Sigmoid colon (tissue), 7 donors: ENCODE measurements around the gene MYO5B. TPM values are rescaled to one million over a fixed set of nuclear protein-coding genes. Genes with fewer than 3 reads are reported as not detected.
A peak's percentile ranks its signal among the peaks of the same experiment; 100 is the strongest.

Source experiments
- DNase-seq: peaks from one replicate; pipeline ENCODE4 v3.0.0-alpha.2; 2019
- H3K27ac ChIP-seq, 4 donors: fragments of 200-600 bp; sonication (generic); one replicate each; pipeline ENCODE4 v1.5.1; 2016 to 2019; ENCODE audit warnings: mild to moderate bottlenecking in 1 of 4
- H3K27me3 ChIP-seq, 3 donors: fragments of 200-600 bp; sonication (generic); one replicate each; pipeline ENCODE4 v1.5.1; 2019; ENCODE audit warnings: mild to moderate bottlenecking in 1 of 3
- H3K36me3 ChIP-seq, 4 donors: fragments of 200-600 bp; sonication (generic); one replicate each; pipeline ENCODE4 v1.5.1; 2016 to 2019
- H3K4me1 ChIP-seq, 4 donors: fragments of 200-600 bp; sonication (generic); one replicate each; pipeline ENCODE4 v1.5.1; 2017 to 2019
- H3K4me3 ChIP-seq, 4 donors: fragments of 200-600 bp; sonication (generic); one replicate each; pipeline ENCODE4 v1.5.1; 2017 to 2019; ENCODE audit warnings: mild to moderate bottlenecking in 2 of 4, moderate library complexity in 1 of 4
- H3K9me3 ChIP-seq, 4 donors: fragments of 200-600 bp in 3 of 4; sonication (generic) in 3 of 4; one replicate each; pipeline versions ENCODE4 v1.5.1 to v1.6.1; 2013 to 2019
- EP300 ChIP-seq, 4 donors: sonication (generic); formaldehyde crosslinking; IDR thresholded peaks; one replicate each; pipeline ENCODE4 v1.6.1; 2017; ENCODE audit warnings: antibody characterized with exemption in 4 of 4
- POLR2A ChIP-seq, 2 donors: fragments of 450-650 bp; IDR thresholded peaks; one replicate each; pipeline ENCODE4 v1.6.1; 2016; ENCODE audit warnings: antibody characterized with exemption in 2 of 2, mild to moderate bottlenecking in 2 of 2, moderate library complexity in 2 of 2
- POLR2AphosphoS5 ChIP-seq, 4 donors: sonication (generic); formaldehyde crosslinking; IDR thresholded peaks; one replicate each; pipeline ENCODE4 v1.6.1; 2017; ENCODE audit warnings: antibody characterized with exemption in 4 of 4
- WGBS, 2 donors: extraction: QIAGEN DNeasy Blood & Tissue Kit; methylation state at CpG; one replicate each; pipeline ENCODE4 v1.1.7; 2013; 5-methylcytosine and 5-hydroxymethylcytosine counted together
- intact Hi-C: fragments of 100-400 bp; cut with DNase I; formaldehyde crosslinking; loops from one replicate; pipeline ENCODE4 v1.15.1; 2023
- polyA plus RNA-seq, 3 donors: library from polyadenylated mRNA; stranded (reverse); fragments of 200-250 nt; gene quantifications; one replicate each; pipeline ENCODE4 v1.2.3, GENCODE V29; 2013
- total RNA-seq, 4 donors: library from RNA; depleted of rRNA; stranded (reverse); fragments of >200 nt; gene quantifications; one replicate each; pipeline ENCODE4 v1.1.0, GENCODE V29; 2016
- TF ChIP-seq, protein P1 (sequence below), 4 experiments: fragments of 450-650 bp in 3 of 4; fragments of 200-600 bp in 1 of 4; IDR thresholded peaks; one replicate each; pipeline ENCODE4 v1.5.1; 2016 to 2019; ENCODE audit warnings: antibody characterized with exemption in 4 of 4, mild to moderate bottlenecking in 3 of 4, moderate library complexity in 2 of 4
- donor health status: healthy with polysubstance abuse.
- donor health status: Bipolar disorder and iron deficiency.
- donor health status: healthy.

MYO5B gene
- total and polyA plus RNA-seq, 7 donors: 0.14 to 80.7 (median 3.0) TPM

DNA sequence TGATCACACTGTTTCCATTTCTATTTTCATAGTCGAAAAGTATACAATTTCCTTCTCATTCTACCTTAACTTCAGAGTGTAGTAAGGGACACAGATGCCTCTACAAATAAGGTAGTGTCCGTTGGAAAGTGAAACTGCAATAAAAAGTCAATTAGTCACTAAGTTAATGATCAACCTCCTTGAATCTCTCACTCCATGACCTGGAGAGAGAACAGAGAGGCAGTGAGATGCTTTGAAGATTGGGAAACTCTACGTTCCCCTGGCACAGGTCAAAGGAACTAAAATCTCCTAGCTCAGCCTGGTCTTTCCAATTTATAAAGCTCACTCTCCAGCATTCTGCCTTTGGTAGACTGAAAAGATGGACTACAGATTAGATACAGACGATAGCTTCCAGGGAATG lies 227.8 kb downstream of the MYO5B start:
- DNase-seq: no peak
- no peaks in the 10 kb centered on the region for H3K36me3 ChIP-seq
- no peaks in the 10 kb centered on the region for H3K9me3 ChIP-seq
- no peak overlapping the region for H3K4me3 ChIP-seq
- intact Hi-C loops: no loop called here
- H3K27ac ChIP-seq: peak overlapping the region in 3 of 4 donors; percentile 11 to 48 (median 45)
- no peaks in the 10 kb centered on the region for H3K27me3 ChIP-seq
- no peak for TF ChIP-seq POLR2AphosphoS5 (IDR thresholded peaks at IDR 0.05)
- no peak for TF ChIP-seq POLR2A (IDR thresholded peaks at IDR 0.05)
- TF ChIP-seq, protein P1, sequence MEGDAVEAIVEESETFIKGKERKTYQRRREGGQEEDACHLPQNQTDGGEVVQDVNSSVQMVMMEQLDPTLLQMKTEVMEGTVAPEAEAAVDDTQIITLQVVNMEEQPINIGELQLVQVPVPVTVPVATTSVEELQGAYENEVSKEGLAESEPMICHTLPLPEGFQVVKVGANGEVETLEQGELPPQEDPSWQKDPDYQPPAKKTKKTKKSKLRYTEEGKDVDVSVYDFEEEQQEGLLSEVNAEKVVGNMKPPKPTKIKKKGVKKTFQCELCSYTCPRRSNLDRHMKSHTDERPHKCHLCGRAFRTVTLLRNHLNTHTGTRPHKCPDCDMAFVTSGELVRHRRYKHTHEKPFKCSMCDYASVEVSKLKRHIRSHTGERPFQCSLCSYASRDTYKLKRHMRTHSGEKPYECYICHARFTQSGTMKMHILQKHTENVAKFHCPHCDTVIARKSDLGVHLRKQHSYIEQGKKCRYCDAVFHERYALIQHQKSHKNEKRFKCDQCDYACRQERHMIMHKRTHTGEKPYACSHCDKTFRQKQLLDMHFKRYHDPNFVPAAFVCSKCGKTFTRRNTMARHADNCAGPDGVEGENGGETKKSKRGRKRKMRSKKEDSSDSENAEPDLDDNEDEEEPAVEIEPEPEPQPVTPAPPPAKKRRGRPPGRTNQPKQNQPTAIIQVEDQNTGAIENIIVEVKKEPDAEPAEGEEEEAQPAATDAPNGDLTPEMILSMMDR (IDR thresholded peaks at IDR 0.05): no peak
- TF ChIP-seq EP300 (IDR thresholded peaks at IDR 0.05): no peak
- WGBS, 2 donors: 8 to 48% methylated on average over 4 of the region's 4 CpGs
- peaks cover 0 to 25% (median 21%) of the 10 kb centered on the region in 4 donors for H3K4me1 ChIP-seq

DNA sequence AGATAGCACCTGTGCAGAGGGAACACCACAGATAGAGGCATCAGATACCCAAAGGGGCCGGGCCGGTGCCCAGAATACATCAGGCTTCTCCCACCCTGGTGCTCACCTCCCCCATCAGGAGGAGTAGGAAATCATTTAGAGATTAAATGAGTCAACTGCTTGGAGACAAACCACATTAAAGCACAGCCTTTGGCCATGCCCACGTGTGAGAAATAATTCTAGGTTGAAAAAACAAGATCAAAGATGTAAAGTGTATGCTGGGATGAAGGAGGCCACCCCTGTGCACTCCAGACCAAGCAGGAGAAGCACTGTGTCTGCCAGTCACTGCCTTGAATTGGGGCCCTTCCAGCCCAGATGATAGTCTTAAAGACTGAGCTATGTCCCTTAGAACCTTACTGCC lies 228.9 kb downstream of the MYO5B start:
- DNase-seq: no peak
- TF ChIP-seq POLR2AphosphoS5 (IDR thresholded peaks at IDR 0.05) (no peak), EP300 (IDR thresholded peaks at IDR 0.05) (no peak), POLR2A (IDR thresholded peaks at IDR 0.05) (no peak)
- TF ChIP-seq, protein P1 (IDR thresholded peaks at IDR 0.05): no peak
- no peaks in the 10 kb centered on the region for H3K27me3 ChIP-seq
- peak overlapping the region in 1 of 4 donors; percentile 11 for H3K27ac ChIP-seq
- WGBS, 2 donors: 56 to 65% methylated on average over 3 of the region's 3 CpGs
- H3K4me3 ChIP-seq: no peak overlapping the region
- peaks cover 0 to 25% (median 21%) of the 10 kb centered on the region in 4 donors for H3K4me1 ChIP-seq
- intact Hi-C loops: no loop called here
- no peaks in the 10 kb centered on the region for H3K36me3 ChIP-seq
- no peaks in the 10 kb centered on the region for H3K9me3 ChIP-seq

- Histone ChIP-seq H3K27me3 (no peaks in the 10 kb centered on the region), H3K27ac (no peak overlapping the region), H3K4me3 (no peak overlapping the region), H3K36me3 (no peaks in the 10 kb centered on the region), H3K9me3 (no peaks in the 10 kb centered on the region), H3K4me1 (peaks cover 0 to 25% (median 21%) of the 10 kb centered on the region in 4 donors)
- no peak for DNase-seq
- WGBS, 2 donors: 95 to 96% methylated on average over 4 of the region's 4 CpGs
- intact Hi-C loops: no loop called here
- TF ChIP-seq, protein P1 (IDR thresholded peaks at IDR 0.05): no peak
- TF ChIP-seq POLR2A (IDR thresholded peaks at IDR 0.05): no peak
- no peak for TF ChIP-seq EP300 (IDR thresholded peaks at IDR 0.05)
- TF ChIP-seq POLR2AphosphoS5 (IDR thresholded peaks at IDR 0.05): no peak
These were observed 231.7 kb downstream of the MYO5B start for GRCh38 chr18:49963217-49963616.

DNA sequence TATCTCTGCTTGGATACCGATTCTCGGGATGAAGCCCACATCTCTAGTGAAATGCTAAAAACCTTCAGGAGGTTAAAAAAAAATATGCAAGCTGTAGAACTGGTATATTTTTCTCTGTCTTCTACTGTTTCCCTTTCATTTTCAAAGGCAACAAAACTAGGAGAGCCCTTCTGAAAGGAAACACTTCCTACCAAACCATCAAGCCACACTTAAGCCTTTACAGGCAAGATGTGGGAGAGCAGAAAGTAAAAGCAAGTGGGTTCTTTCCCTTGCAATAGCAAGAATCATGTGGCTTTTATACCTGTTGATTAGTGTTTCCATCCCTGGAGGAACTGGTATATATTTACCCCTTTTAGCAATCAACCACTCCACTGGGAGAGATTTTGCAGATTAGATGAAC lies 233.7 kb downstream of the MYO5B start:
- intact Hi-C loops: no loop called here
- Histone ChIP-seq H3K36me3 (no peaks in the 10 kb centered on the region), H3K4me3 (no peak overlapping the region), H3K4me1 (peaks cover 0 to 7% (median 5%) of the 10 kb centered on the region in 4 donors), H3K27me3 (no peaks in the 10 kb centered on the region), H3K9me3 (no peaks in the 10 kb centered on the region), H3K27ac (no peak overlapping the region)
- TF ChIP-seq, protein P1 (IDR thresholded peaks at IDR 0.05): no peak
- TF ChIP-seq EP300 (IDR thresholded peaks at IDR 0.05) (no peak), POLR2A (IDR thresholded peaks at IDR 0.05) (no peak), POLR2AphosphoS5 (IDR thresholded peaks at IDR 0.05) (no peak)
- WGBS, 2 donors: 67 to 71% methylated on average over 2 of the region's 2 CpGs
- no peak for DNase-seq

- intact Hi-C loops: no loop called here
These were observed 234.6 kb downstream of the MYO5B start for GRCh38 chr18:49960376-49960775.

More at GRCh38 chr18:49960376-49960775, 234.6 kb downstream of the MYO5B start:
- H3K4me1 ChIP-seq: no peaks in the 10 kb centered on the region
- no peaks in the 10 kb centered on the region for H3K9me3 ChIP-seq
- DNase-seq: no peak
- TF ChIP-seq POLR2AphosphoS5 (IDR thresholded peaks at IDR 0.05): no peak
- no peak for TF ChIP-seq POLR2A (IDR thresholded peaks at IDR 0.05)
- no peak for TF ChIP-seq EP300 (IDR thresholded peaks at IDR 0.05)
- TF ChIP-seq, protein P1 (IDR thresholded peaks at IDR 0.05): no peak
- WGBS, 2 donors: 88 to 90% methylated on average over 4 of the region's 4 CpGs
- no peaks in the 10 kb centered on the region for H3K27me3 ChIP-seq
- no peaks in the 10 kb centered on the region for H3K36me3 ChIP-seq
- H3K27ac ChIP-seq: no peak overlapping the region
- no peak overlapping the region for H3K4me3 ChIP-seq
